GM19043 (cell line): ENCODE data around the gene DTD2.
"Not testable (repeated sequence)": the region's sequence is repeated elsewhere in the genome, so short reads cannot be mapped to it uniquely, and the experiment has no call there.

Experiments used
- ATAC-seq: cut with Tn5 transposase; IDR thresholded peaks from one replicate; pipeline ENCODE4 v1.9.1; 2021; ENCODE audit warnings: low read depth; ENCODE audit not compliant: unreplicated experiment

The DTD2 gene

GRCh38 chr14:31445703-31446102, 11.6 kb downstream of the DTD2 start:
- ATAC-seq = no peak

- ATAC-seq = no peak
Observed at GRCh38 chr14:31442284-31442683, 15.0 kb downstream of the DTD2 start.

- ATAC-seq = no peak
Observed at GRCh38 chr14:31441273-31442111, 15.8 kb downstream of the DTD2 start.

GRCh38 chr14:31440280-31440679, 17.0 kb downstream of the DTD2 start:
- ATAC-seq = no peak

- ATAC-seq = no peak
Observed at GRCh38 chr14:31439561-31439960, 17.7 kb downstream of the DTD2 start.

- not testable (repeated sequence) for ATAC-seq
Observed at GRCh38 chr14:31437045-31437691, 20.1 kb downstream of the DTD2 start.

- no peak for ATAC-seq
Observed at GRCh38 chr14:31435276-31435675, 22.0 kb downstream of the DTD2 start.

GRCh38 chr14:31430634-31431264, 26.6 kb downstream of the DTD2 start:
- ATAC-seq = no peak

- ATAC-seq = no peak
Observed at GRCh38 chr14:31429791-31430190, 27.5 kb downstream of the DTD2 start.

GRCh38 chr14:31428011-31428410, 29.3 kb downstream of the DTD2 start:
- no peak for ATAC-seq

GRCh38 chr14:31426663-31427062, 30.6 kb downstream of the DTD2 start:
- ATAC-seq = no peak

GRCh38 chr14:31425905-31426304, 31.4 kb downstream of the DTD2 start:
- ATAC-seq = no peak

GRCh38 chr14:31421200-31421599, 36.1 kb downstream of the DTD2 start:
- no peak for ATAC-seq

- peak; percentile 97 for ATAC-seq
Observed at GRCh38 chr14:31420319-31421111, 36.8 kb downstream of the DTD2 start, which contains the start of gene HEATR5A. Gene HEATR5A, minus strand, starts transcription at chr14:31420550. Its CDS starts 17,575 bp downstream, at chr14:31402975.

- ATAC-seq = peak; percentile 7
Observed at GRCh38 chr14:31419967-31420318, 37.4 kb downstream of the DTD2 start.

GRCh38 chr14:31419179-31419966, 37.9 kb downstream of the DTD2 start:
- ATAC-seq = no peak

GRCh38 chr14:31418440-31418839, 38.9 kb downstream of the DTD2 start:
- ATAC-seq = no peak

GRCh38 chr14:31414190-31414833, 43.0 kb downstream of the DTD2 start:
- no peak for ATAC-seq

GRCh38 chr14:31411218-31411727, 46.0 kb downstream of the DTD2 start:
- no peak for ATAC-seq
